Measurements from ENCODE around the gene GIGYF2.

DNA sequence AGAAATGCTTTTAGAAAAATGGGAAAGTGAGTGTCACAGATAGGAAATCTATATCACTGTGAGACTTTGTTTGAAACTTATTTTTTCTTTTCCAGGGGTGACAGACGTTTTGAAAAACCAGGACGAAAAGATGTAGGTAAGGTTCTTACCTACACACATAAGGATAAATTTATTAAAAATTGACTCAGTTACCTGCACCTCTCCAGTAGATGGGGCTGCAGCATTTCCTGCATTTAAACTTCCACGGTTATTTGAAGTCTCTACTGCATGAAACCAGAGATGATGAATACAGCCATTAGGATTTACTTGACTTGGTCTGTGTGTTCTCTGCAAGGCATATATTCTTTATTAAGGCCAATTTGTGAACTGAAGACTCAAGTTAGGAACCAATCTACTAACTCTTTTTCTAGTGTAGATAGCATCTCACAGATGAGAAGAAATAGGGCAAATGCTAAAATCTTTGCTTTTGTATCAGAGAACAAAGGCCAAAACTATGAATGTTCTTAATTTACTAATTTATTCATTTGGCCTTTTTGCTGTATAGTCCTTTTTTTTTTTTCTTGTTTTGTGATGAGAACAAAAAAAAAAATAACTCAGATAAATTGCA, 64.3 kb downstream of the GIGYF2 start:
- TF ChIP-seq, protein P1, sequence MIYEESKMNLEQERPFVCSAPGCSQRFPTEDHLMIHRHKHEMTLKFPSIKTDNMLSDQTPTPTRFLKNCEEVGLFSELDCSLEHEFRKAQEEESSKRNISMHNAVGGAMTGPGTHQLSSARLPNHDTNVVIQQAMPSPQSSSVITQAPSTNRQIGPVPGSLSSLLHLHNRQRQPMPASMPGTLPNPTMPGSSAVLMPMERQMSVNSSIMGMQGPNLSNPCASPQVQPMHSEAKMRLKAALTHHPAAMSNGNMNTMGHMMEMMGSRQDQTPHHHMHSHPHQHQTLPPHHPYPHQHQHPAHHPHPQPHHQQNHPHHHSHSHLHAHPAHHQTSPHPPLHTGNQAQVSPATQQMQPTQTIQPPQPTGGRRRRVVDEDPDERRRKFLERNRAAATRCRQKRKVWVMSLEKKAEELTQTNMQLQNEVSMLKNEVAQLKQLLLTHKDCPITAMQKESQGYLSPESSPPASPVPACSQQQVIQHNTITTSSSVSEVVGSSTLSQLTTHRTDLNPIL (CRISPR knock-in tag; IDR thresholded peaks at IDR 0.05; ENCODE audit: low read depth) = no peak
- TF ChIP-seq CSDC2 (CRISPR knock-in tag; IDR thresholded peaks at IDR 0.05) (no peak), PPARA (CRISPR knock-in tag; IDR thresholded peaks at IDR 0.05; ENCODE audit: borderline replicate concordance) (no peak)

Data from SK-N-SH treated with all-trans-retinoic acid at 6 μM for 48 hours (cell line).